Stimulated activated CD8-positive, alpha-beta memory T cell treated with anti-CD3 and anti-CD28 coated beads, Interleukin-7, amount 100 ng/mL, for 24 hours (primary cell): ENCODE results near the gene SLC15A3.
A peak's percentile ranks its signal among the peaks of the same experiment; 100 is the strongest.
"Not testable (repeated sequence)": the region's sequence is repeated elsewhere in the genome, so short reads cannot be mapped to it uniquely, and the experiment has no call there.

Experiments used
- DNase-seq: peaks from one replicate; pipeline ENCODE4 v3.0.0-alpha.2; 2020; ENCODE audit warnings: low read depth

SLC15A3 gene

GRCh38 chr11:60974726-60975125, 22.8 kb upstream of the SLC15A3 start:
- DNase-seq: no peak

- DNase-seq: not testable (repeated sequence)
Measured at GRCh38 chr11:60974316-60974715, 22.3 kb upstream of the SLC15A3 start.

DNA sequence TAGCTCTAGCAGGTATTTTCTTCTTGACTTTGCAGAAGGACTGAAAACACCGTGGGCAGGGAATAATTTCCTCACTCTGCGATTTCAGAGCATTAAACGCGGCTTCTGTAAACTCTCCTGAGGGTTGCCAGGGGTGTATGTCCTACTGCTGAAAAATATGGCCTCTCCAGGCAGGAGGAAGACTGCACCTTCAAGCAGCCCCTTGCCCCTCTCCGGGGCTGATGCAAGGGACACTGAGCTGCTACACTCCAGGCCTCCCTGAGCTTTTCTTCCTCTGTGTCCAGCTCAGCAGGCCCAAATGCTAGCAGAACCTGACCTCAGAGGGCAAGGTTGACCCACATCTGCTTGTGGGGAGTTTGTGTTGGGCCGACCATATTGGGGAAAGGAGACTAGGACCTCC, 21.7 kb upstream of the SLC15A3 start:
- no peak for DNase-seq

DNA sequence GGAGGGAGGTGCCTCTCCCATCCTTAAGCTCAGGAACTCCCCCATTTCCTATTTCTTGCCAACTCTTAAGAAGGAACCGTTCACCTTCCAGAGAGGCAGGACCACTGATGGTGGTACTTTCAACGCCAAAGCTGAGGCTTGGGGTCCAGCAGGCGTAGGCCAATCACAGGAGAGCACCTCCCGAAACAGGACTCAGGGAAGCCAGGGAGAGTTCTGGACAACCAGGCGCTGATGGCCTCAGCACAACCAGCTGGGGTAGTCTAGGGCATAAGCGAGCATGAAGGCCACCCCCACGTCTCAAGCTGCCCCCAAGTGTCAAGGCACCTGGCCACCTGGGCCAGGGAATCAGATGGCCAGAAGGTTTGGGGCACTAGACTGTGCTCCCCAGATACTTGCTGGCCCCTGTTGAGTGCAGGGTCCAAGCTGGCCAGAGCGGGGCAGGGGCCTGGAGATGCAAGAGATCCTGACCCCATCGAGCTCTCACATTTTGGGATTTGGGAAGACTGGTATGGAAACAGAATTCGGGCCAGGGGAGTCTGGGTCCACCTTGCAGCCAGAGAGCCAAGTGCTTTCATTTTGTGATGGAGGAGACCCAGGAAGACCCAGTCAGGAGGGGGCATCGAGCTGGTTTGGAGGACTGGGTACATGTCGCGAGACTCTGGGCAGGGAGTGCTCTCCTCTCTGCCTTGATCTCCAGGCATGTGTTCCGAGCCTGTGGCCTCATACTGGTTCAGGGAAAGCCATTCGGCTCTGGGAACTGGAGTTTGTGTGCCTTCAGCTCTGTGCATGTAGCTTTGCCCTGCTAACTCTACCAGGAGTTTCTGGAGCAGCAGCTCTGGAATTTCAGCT, 20.4 kb upstream of the SLC15A3 start:
- DNase-seq: no peak

DNA sequence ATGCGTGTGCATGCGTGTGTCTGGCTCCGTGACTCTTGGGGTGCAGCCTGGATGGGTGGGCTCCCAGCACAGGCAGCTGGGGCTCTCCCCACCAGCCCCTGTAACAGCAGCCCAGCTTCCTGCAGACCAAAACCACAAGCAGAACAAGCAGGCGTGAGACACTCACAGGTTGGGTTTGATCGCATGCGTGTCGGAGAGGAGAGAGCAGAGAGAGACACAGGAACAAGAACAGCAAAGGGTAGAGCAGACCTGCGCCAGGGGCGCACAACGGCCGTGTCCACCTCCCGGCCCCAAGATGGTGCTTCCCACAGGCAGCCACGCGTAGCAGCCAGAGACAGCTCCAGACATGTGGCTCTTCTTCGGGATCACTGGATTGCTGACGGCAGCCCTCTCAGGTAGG, 19.5 kb upstream of the SLC15A3 start, which contains the start of gene CD6:
CD6 (plus strand) TSS at position 161 of the 400 bp plus-strand sequence; CDS start at position 347, 186 bp downstream.
- peak; percentile 35 for DNase-seq

GRCh38 chr11:60970890-60971289, 18.9 kb upstream of the SLC15A3 start:
- no peak for DNase-seq

- peak; percentile 68 for DNase-seq
Measured at GRCh38 chr11:60970369-60970774, 18.4 kb upstream of the SLC15A3 start.

GRCh38 chr11:60968223-60968622, 16.2 kb upstream of the SLC15A3 start:
- no peak for DNase-seq

- DNase-seq: no peak
Measured at GRCh38 chr11:60966890-60967289, 14.9 kb upstream of the SLC15A3 start.

GRCh38 chr11:60964801-60965200, 12.8 kb upstream of the SLC15A3 start:
- DNase-seq: no peak

DNA sequence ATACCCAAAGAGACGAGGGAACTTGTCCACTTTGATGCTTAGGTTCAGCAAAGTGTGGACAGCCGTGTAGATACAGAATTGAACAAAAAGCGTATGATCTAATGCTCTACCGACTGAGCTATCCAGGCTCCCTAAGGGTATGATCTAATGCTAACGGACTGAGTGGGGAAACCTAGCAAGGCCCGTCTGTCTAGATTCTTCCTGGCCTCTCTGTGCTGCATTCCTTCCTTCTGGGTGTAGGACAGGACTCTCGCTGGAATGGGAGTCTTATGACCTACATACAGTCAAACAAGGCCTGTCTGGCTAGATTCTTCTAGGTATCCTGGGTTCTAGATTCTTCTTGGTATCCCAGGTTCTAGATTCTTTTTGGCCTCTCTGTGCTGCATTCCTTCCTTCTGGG, 8.4 kb upstream of the SLC15A3 start:
- no peak for DNase-seq

DNA sequence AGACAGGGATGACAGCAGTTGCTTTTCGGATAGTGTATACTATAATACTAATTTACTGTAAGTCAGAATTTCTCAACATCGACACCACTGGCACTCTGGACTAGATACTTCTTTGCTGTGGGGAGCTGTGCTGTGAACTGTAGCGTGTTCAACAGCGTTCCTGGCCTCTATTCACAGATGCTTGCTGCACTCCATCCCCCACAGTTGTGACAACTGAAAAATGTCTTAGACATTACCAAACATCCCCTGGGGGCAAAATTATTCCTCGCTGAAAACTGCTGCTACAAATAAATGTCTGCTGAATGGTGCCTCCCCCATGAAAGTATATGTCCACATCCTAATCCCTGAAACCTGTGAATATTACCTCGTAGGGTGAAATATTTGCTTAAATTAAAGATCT, 7.5 kb upstream of the SLC15A3 start:
- DNase-seq: no peak

- no peak for DNase-seq
Measured at GRCh38 chr11:60957188-60957587, 5.2 kb upstream of the SLC15A3 start.

- DNase-seq: no peak
Measured at GRCh38 chr11:60955571-60955970, 3.6 kb upstream of the SLC15A3 start.

DNA sequence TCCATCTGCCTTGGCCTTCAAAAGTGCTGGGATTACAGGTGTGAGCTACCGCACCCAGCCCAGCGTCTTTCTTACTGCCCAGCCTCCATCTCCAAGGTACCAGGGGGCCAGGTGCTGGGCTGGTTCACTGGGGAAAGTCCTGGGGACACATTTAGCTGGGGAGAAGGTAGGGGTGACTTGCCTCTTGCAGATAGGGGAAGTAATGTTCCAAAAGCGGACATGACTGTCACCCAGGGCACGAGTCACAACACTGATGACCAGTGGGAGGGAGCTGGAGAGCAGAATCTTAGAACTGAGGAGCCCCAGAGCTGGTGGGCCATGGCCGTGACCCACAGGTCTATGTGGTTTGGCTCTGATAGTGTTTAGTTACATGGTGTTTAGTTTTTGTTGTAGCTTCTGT, 2.4 kb upstream of the SLC15A3 start:
- no peak for DNase-seq

- DNase-seq: no peak
Measured at GRCh38 chr11:60953781-60954180, 1.8 kb upstream of the SLC15A3 start.

DNA sequence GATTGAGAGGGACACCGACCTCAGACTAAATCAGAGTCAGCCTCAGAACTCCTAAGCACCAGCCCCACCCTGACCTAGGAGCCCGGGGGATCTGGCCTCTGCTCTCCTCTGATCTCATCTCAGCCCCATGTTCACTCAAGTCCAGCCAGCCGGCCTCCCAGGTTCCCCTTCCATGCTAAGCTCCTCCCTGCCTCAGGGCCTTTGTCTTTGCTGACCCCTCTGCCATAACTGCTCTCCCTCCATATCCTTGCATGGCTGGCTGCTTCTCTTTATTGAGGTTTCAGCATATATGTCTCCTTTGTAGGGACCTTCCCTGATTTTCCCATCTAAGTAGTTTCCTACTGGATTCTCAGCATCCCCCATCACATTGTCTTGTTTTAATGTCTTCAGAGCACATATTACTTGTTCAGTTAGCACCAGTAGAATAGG, 780 bp upstream of the SLC15A3 start:
- no peak for DNase-seq

DNA sequence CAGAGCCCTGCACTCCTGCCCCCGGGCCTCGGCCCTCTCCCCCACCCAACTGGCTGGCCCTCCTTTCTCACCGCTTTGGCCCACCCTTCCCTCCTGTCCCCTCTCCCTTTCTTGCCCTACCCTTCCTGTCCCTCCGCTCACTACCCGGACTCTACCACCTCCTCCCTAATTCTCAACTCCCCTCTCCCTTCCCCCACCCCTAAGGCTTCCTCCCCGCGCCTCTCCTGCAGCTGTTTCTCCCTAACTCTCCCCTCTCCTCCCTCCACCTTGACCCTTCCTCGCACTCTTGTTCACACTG, 421 bp downstream of the SLC15A3 start:
- DNase-seq: no peak

- DNase-seq: no peak
Measured at GRCh38 chr11:60950933-60951605, 907 bp downstream of the SLC15A3 start.

DNA sequence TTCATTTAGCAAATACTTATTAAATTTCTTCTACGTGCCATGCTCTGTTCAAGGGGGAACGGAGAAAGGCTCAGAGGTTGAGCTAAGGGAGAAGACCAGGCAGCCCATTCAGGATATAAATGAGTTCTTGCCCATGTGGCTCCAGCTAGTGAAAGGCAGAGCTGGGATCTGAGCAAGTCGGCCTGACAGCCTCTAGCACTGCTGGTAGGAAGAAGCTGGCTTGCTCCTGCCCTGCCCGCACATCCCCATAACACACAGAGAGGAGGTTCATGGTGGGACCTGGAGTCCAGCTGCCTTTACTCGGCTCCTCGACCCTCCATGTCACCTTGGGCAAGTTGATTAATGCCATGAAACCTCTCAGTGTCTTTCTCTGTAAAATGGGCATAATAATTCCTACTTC, 2.0 kb downstream of the SLC15A3 start:
- no peak for DNase-seq

GRCh38 chr11:60948250-60948649, 3.7 kb downstream of the SLC15A3 start:
- DNase-seq: no peak

DNA sequence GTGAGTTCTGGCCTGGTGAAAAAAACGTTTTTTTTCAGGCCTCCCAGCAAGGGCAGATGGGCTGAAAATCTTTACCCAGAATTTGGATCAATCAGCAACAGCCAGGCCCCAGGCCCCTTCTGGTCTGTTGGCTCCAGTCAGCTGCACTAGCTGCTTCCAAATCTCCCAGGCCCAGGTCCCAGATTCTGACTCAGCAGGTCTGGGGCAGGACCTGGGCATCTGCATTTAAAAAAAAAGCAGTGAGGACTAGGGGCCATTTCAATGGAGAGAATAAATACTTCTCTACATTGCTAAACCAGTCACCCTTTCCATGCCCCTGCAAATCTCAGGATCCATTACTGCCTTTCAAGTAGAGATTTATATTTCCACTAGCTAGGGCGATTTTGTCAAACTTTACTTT, 4.3 kb downstream of the SLC15A3 start:
- DNase-seq: no peak

DNA sequence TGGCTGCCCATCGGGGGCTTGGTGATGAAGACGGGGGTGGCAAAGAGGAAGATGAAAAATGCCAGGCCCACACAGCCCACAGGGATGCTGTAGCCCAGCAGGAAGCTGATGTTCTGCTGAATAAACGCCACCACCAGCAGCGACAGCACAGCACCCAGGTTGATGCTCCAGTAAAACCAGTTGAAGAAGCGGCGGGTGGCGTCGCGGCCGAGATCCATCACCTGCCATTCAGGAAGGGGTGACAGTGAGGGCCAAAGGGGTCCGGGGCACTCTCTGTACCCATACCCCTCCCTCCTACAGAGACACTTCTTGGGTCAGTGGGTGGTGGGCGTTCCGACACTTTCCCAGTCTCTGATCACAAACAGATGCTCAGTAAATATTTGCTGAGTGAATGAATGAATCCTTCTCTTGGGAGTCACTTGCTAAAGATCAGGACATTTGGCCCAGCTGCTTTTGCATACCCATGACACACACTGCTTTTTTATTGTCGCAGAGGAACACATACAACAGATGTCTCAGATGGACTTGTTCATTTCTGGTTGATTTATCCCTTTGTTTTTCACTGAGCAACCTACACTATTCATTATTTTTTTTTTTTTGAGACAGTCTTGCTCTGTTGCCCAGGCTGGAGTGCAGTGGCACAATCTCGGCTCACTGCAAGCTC, 5.2 kb downstream of the SLC15A3 start:
- DNase-seq: no peak
